ENCODE measurements around the gene CAB39.

CAB39 gene

GRCh38 chr2:230821261-230821990 lies 108.8 kb downstream of the CAB39 start:
- no peak for DNase-seq (ENCODE audit: low spot score)

- no peak for DNase-seq (ENCODE audit: low spot score)
Measured at GRCh38 chr2:230821991-230822520, 109.4 kb downstream of the CAB39 start.

- DNase-seq (ENCODE audit: low spot score) = no peak
Measured at GRCh38 chr2:230823264-230823964, 110.8 kb downstream of the CAB39 start.

GRCh38 chr2:230824406-230824978 lies 111.8 kb downstream of the CAB39 start:
- peak; percentile 88 for DNase-seq (ENCODE audit: low spot score)

- no peak for DNase-seq (ENCODE audit: low spot score)
Measured at GRCh38 chr2:230825354-230825753, 112.7 kb downstream of the CAB39 start.

GRCh38 chr2:230827774-230828271 lies 115.2 kb downstream of the CAB39 start:
- no peak for DNase-seq (ENCODE audit: low spot score)

GRCh38 chr2:230828272-230828961 lies 115.8 kb downstream of the CAB39 start:
- DNase-seq (ENCODE audit: low spot score) = no peak

- no peak for DNase-seq (ENCODE audit: low spot score)
Measured at GRCh38 chr2:230829293-230829692, 116.7 kb downstream of the CAB39 start.

GRCh38 chr2:230829959-230830358 lies 117.3 kb downstream of the CAB39 start:
- no peak for DNase-seq (ENCODE audit: low spot score)

- DNase-seq (ENCODE audit: low spot score) = peak; percentile 46
Measured at GRCh38 chr2:230830428-230830827, 117.8 kb downstream of the CAB39 start.

GRCh38 chr2:230840301-230840700 lies 127.7 kb downstream of the CAB39 start:
- no peak for DNase-seq (ENCODE audit: low spot score)

- no peak for DNase-seq (ENCODE audit: low spot score)
Measured at GRCh38 chr2:230842473-230842872, 129.8 kb downstream of the CAB39 start.

- no peak for DNase-seq (ENCODE audit: low spot score)
Measured at GRCh38 chr2:230843132-230843531, 130.5 kb downstream of the CAB39 start.

GRCh38 chr2:230846360-230846759 lies 133.7 kb downstream of the CAB39 start:
- no peak for DNase-seq (ENCODE audit: low spot score)

GRCh38 chr2:230847883-230848388 lies 135.3 kb downstream of the CAB39 start:
- peak; percentile 77 for DNase-seq (ENCODE audit: low spot score)

- no peak for DNase-seq (ENCODE audit: low spot score)
Measured at GRCh38 chr2:230849633-230850357, 137.2 kb downstream of the CAB39 start.

GRCh38 chr2:230850358-230850658 lies 137.7 kb downstream of the CAB39 start:
- DNase-seq (ENCODE audit: low spot score) = no peak

- no peak for DNase-seq (ENCODE audit: low spot score)
Measured at GRCh38 chr2:230852113-230852512, 139.5 kb downstream of the CAB39 start.

- DNase-seq (ENCODE audit: low spot score) = no peak
Measured at GRCh38 chr2:230861552-230862255, 149.1 kb downstream of the CAB39 start.

- no peak for DNase-seq (ENCODE audit: low spot score)
Measured at GRCh38 chr2:230862292-230862691, 149.7 kb downstream of the CAB39 start.

- no peak for DNase-seq (ENCODE audit: low spot score)
Measured at GRCh38 chr2:230863031-230863430, 150.4 kb downstream of the CAB39 start.

Data from RKO (cell line).